Osteoblast (primary cell): ENCODE measurements around the gene PLD6. TPM values are rescaled to one million over a fixed set of nuclear protein-coding genes. Genes with fewer than 3 reads are reported as not detected.

Experiments used
- DNase-seq: peaks from one replicate; pipeline ENCODE4 v3.0.0; 2011; ENCODE audit warnings: low spot score, mixed read lengths; ENCODE audit not compliant: insufficient read length; ENCODE audit errors: missing footprints
- H2AFZ ChIP-seq: 2 replicates; pipeline ENCODE4 v1.6.0; 2011; ENCODE audit warnings: mild to moderate bottlenecking, low read length
- H3K27ac ChIP-seq: 2 replicates; pipeline ENCODE4 v1.5.1; 2011; ENCODE audit warnings: mild to moderate bottlenecking, low read depth, low read length, moderate library complexity
- H3K27me3 ChIP-seq: 2 replicates; pipeline ENCODE4 v1.6.0; 2012; ENCODE audit warnings: mild to moderate bottlenecking, control low read depth, inconsistent platforms, low read length, moderate library complexity; ENCODE audit not compliant: insufficient read depth
- H3K36me3 ChIP-seq: 2 replicates; pipeline ENCODE4 v1.5.1; 2011; ENCODE audit warnings: mild to moderate bottlenecking, low read length, control low read depth, moderate library complexity; ENCODE audit not compliant: insufficient read depth
- H3K4me1 ChIP-seq: 2 replicates; pipeline ENCODE4 v1.5.1; 2011; ENCODE audit warnings: mild to moderate bottlenecking, low read length, control low read depth, moderate library complexity; ENCODE audit not compliant: insufficient read depth
- H3K4me2 ChIP-seq: 2 replicates; pipeline ENCODE4 v1.6.0; 2011; ENCODE audit warnings: mild to moderate bottlenecking, low read length; ENCODE audit not compliant: insufficient read depth
- H3K4me3 ChIP-seq: fragments of 200-600 bp; sonication (generic); 3 replicates; pipeline ENCODE4 v1.5.1; 2012; ENCODE audit warnings: mild to moderate bottlenecking, low read length, inconsistent platforms; ENCODE audit not compliant: insufficient read depth
- H3K79me2 ChIP-seq: 2 replicates; pipeline ENCODE4 v1.6.0; 2012; ENCODE audit warnings: mild to moderate bottlenecking, low read length, control low read depth, inconsistent platforms; ENCODE audit not compliant: insufficient read depth
- H3K9me3 ChIP-seq: 2 replicates; pipeline ENCODE4 v1.5.1; 2011; ENCODE audit warnings: low read depth, low read length, control low read depth
- H4K20me1 ChIP-seq: 2 replicates; pipeline ENCODE4 v1.6.0; 2012; ENCODE audit warnings: mild to moderate bottlenecking, low read length, control low read depth; ENCODE audit not compliant: insufficient read depth
- total RNA-seq: library from RNA; depleted of rRNA; stranded (reverse); fragments of >200 nt; gene quantifications from 2 replicates; pipeline ENCODE4 v1.2.3, GENCODE V29; 2012
- TF ChIP-seq, protein P1 (sequence below): IDR thresholded peaks from 2 replicates; pipeline ENCODE4 v1.5.1; 2011; ENCODE audit warnings: mild to moderate bottlenecking, low read depth, low read length, moderate library complexity; ENCODE audit errors: extremely low read depth

The PLD6 gene
- total RNA-seq, 1 donor = 1.4 TPM

GRCh38 chr17:17226451-17227265 is 20.5 kb upstream of the PLD6 start:
- no peaks in the 10 kb centered on the region for H3K4me1 ChIP-seq
- no peaks in the 10 kb centered on the region for H3K27me3 ChIP-seq
- peaks cover 9% of the 10 kb centered on the region for H4K20me1 ChIP-seq
- peaks cover 84% of the 10 kb centered on the region for H3K36me3 ChIP-seq
- peak; percentile 53 for DNase-seq
- TF ChIP-seq, protein P1, sequence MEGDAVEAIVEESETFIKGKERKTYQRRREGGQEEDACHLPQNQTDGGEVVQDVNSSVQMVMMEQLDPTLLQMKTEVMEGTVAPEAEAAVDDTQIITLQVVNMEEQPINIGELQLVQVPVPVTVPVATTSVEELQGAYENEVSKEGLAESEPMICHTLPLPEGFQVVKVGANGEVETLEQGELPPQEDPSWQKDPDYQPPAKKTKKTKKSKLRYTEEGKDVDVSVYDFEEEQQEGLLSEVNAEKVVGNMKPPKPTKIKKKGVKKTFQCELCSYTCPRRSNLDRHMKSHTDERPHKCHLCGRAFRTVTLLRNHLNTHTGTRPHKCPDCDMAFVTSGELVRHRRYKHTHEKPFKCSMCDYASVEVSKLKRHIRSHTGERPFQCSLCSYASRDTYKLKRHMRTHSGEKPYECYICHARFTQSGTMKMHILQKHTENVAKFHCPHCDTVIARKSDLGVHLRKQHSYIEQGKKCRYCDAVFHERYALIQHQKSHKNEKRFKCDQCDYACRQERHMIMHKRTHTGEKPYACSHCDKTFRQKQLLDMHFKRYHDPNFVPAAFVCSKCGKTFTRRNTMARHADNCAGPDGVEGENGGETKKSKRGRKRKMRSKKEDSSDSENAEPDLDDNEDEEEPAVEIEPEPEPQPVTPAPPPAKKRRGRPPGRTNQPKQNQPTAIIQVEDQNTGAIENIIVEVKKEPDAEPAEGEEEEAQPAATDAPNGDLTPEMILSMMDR = no peak
- no peak overlapping the region for H3K27ac ChIP-seq
- no peaks in the 10 kb centered on the region for H3K9me3 ChIP-seq
- peaks cover 85% of the 10 kb centered on the region for H3K79me2 ChIP-seq
- no peak overlapping the region for H2AFZ ChIP-seq
- no peak overlapping the region for H3K4me3 ChIP-seq
- no peak overlapping the region for H3K4me2 ChIP-seq

DNA sequence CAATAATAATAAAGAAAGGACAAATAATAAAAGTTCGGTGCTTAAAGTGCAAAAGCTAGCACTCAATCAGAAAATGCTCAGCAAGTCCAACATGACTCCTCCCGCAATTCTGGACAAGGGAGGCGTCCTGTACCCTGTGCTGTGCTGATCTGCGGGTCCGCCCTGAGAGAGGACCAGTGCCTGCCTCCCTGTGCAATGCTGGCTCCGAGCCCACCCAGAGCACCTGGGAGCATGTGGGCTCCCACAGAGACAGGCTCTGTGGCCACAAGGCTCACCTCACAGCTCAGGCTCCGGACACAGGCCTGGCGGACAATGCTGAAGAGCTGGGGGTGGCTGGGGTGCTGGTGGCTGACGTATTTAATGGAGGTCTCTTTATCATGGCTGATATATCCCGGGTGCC is 19.8 kb upstream of the PLD6 start:
- H3K79me2 ChIP-seq = peaks cover 85% of the 10 kb centered on the region
- H3K27me3 ChIP-seq = no peaks in the 10 kb centered on the region
- H3K4me3 ChIP-seq = no peak overlapping the region
- H3K9me3 ChIP-seq = no peaks in the 10 kb centered on the region
- peaks cover 15% of the 10 kb centered on the region for H4K20me1 ChIP-seq
- H3K4me1 ChIP-seq = no peaks in the 10 kb centered on the region
- peak; percentile 11 for DNase-seq
- TF ChIP-seq, protein P1 = no peak
- H2AFZ ChIP-seq = no peak overlapping the region
- H3K4me2 ChIP-seq = no peak overlapping the region
- H3K36me3 ChIP-seq = peaks cover 85% of the 10 kb centered on the region
- no peak overlapping the region for H3K27ac ChIP-seq

DNA sequence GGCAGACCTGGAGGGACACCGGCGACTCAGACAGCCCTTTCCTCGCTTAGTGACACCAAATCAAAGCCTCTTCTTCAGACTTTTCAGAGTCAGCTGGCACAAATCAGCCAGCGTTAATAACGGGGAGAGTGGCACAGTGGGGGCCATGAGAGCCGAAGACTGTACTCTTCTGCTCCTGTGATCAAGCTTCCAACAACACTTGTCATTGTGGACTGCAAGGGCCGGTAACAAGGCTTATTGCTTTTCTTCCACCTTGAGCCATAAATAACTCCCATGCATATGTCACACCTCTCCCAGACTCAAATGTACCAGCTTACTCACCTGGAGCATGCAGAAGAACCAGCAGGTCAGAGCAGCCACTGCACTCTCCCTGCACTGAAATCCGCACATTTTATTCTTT is 18.0 kb upstream of the PLD6 start:
- Histone ChIP-seq H3K9me3 (no peaks in the 10 kb centered on the region), H3K27me3 (no peaks in the 10 kb centered on the region), H2AFZ (no peak overlapping the region), H3K4me2 (no peak overlapping the region), H4K20me1 (peaks cover 19% of the 10 kb centered on the region), H3K27ac (no peak overlapping the region), H3K4me1 (no peaks in the 10 kb centered on the region), H3K4me3 (no peak overlapping the region), H3K36me3 (peaks cover 88% of the 10 kb centered on the region), H3K79me2 (peaks cover 80% of the 10 kb centered on the region)
- TF ChIP-seq, protein P1 = no peak
- peak; percentile 13 for DNase-seq

- peak; percentile 80 for DNase-seq
- Histone ChIP-seq H2AFZ (no peak overlapping the region), H3K36me3 (peaks cover 87% of the 10 kb centered on the region), H3K9me3 (no peaks in the 10 kb centered on the region), H3K4me2 (no peak overlapping the region), H3K79me2 (peaks cover 77% of the 10 kb centered on the region), H3K4me3 (no peak overlapping the region), H3K27ac (no peak overlapping the region), H3K27me3 (no peaks in the 10 kb centered on the region), H4K20me1 (peaks cover 19% of the 10 kb centered on the region), H3K4me1 (no peaks in the 10 kb centered on the region)
- TF ChIP-seq, protein P1 = no peak
These were observed 17.6 kb upstream of the PLD6 start for GRCh38 chr17:17223736-17224135.
